Progenitor cell of endocrine pancreas (in vitro differentiated cells): ENCODE data around the gene PRG2. TPM values are rescaled to one million over a fixed set of nuclear protein-coding genes. Genes with fewer than 3 reads are reported as not detected.

Source experiments
- DNase-seq: peaks from one replicate; pipeline ENCODE4 v3.0.0; 2021; ENCODE audit warnings: low spot score; ENCODE audit not compliant: unreplicated experiment
- H3K27ac Mint-ChIP-seq: 2 replicates; pipeline ENCODE4 v1.8.0; 2021; ENCODE audit warnings: mild to moderate bottlenecking, moderate library complexity, mixed read lengths
- H3K27me3 Mint-ChIP-seq: 2 replicates; pipeline ENCODE4 v1.8.0; 2021; ENCODE audit warnings: mixed read lengths
- H3K36me3 Mint-ChIP-seq: 2 replicates; pipeline ENCODE4 v1.8.0; 2022; ENCODE audit warnings: mixed read lengths; ENCODE audit not compliant: insufficient read depth
- H3K4me1 Mint-ChIP-seq: 2 replicates; pipeline ENCODE4 v1.8.0; 2021; ENCODE audit warnings: low read depth, mixed read lengths
- H3K4me3 Mint-ChIP-seq: 2 replicates; pipeline ENCODE4 v1.8.0; 2021; ENCODE audit warnings: low read depth, mild to moderate bottlenecking, moderate library complexity, mixed read lengths
- H3K9me3 Mint-ChIP-seq: 2 replicates; pipeline ENCODE4 v1.8.0; 2021; ENCODE audit warnings: low read depth, mixed read lengths
- total RNA-seq: library from RNA; stranded (reverse); gene quantifications from 2 replicates; pipeline ENCODE4 v1.2.1, GENCODE V29; 2021
- TF ChIP-seq, protein P1 (sequence below): fragments of 200-600 bp; sonication (generic); IDR thresholded peaks from one replicate; pipeline ENCODE4 v1.5.0; 2021; ENCODE audit warnings: antibody characterized with exemption, mild to moderate bottlenecking; ENCODE audit not compliant: unreplicated experiment

Gene PRG2
- total RNA-seq, 1 donor from 2014 or later = not detected

- Mint-ChIP-seq H3K36me3 (no peaks in the 10 kb centered on the region), H3K9me3 (peaks cover 4% of the 10 kb centered on the region), H3K27me3 (peaks cover 7% of the 10 kb centered on the region), H3K27ac (no peak overlapping the region), H3K4me3 (no peak overlapping the region), H3K4me1 (peaks cover 2% of the 10 kb centered on the region)
- DNase-seq = no peak
- TF ChIP-seq, protein P1, sequence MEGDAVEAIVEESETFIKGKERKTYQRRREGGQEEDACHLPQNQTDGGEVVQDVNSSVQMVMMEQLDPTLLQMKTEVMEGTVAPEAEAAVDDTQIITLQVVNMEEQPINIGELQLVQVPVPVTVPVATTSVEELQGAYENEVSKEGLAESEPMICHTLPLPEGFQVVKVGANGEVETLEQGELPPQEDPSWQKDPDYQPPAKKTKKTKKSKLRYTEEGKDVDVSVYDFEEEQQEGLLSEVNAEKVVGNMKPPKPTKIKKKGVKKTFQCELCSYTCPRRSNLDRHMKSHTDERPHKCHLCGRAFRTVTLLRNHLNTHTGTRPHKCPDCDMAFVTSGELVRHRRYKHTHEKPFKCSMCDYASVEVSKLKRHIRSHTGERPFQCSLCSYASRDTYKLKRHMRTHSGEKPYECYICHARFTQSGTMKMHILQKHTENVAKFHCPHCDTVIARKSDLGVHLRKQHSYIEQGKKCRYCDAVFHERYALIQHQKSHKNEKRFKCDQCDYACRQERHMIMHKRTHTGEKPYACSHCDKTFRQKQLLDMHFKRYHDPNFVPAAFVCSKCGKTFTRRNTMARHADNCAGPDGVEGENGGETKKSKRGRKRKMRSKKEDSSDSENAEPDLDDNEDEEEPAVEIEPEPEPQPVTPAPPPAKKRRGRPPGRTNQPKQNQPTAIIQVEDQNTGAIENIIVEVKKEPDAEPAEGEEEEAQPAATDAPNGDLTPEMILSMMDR = no peak
Measured at GRCh38 chr11:57353036-57353435, 37.4 kb downstream of the PRG2 start.

- peak; percentile 71 for DNase-seq
- H3K4me3 Mint-ChIP-seq = no peak overlapping the region
- H3K36me3 Mint-ChIP-seq = no peaks in the 10 kb centered on the region
- peaks cover 8% of the 10 kb centered on the region for H3K4me1 Mint-ChIP-seq
- peaks cover 4% of the 10 kb centered on the region for H3K27me3 Mint-ChIP-seq
- TF ChIP-seq, protein P1 = peak; percentile 93
- no peak overlapping the region for H3K27ac Mint-ChIP-seq
- peaks cover 4% of the 10 kb centered on the region for H3K9me3 Mint-ChIP-seq
Measured at GRCh38 chr11:57349491-57350274, 40.8 kb downstream of the PRG2 start.

- Mint-ChIP-seq H3K27ac (peak overlapping the region; percentile 3), H3K9me3 (peaks cover 4% of the 10 kb centered on the region), H3K36me3 (no peaks in the 10 kb centered on the region), H3K4me3 (no peak overlapping the region), H3K4me1 (peaks cover 8% of the 10 kb centered on the region), H3K27me3 (peaks cover 4% of the 10 kb centered on the region)
- no peak for DNase-seq
- TF ChIP-seq, protein P1 = no peak
Measured at GRCh38 chr11:57348636-57349313, 41.7 kb downstream of the PRG2 start.

- H3K4me3 Mint-ChIP-seq = no peak overlapping the region
Measured at GRCh38 chr11:57348052-57348451, 42.4 kb downstream of the PRG2 start.

DNA sequence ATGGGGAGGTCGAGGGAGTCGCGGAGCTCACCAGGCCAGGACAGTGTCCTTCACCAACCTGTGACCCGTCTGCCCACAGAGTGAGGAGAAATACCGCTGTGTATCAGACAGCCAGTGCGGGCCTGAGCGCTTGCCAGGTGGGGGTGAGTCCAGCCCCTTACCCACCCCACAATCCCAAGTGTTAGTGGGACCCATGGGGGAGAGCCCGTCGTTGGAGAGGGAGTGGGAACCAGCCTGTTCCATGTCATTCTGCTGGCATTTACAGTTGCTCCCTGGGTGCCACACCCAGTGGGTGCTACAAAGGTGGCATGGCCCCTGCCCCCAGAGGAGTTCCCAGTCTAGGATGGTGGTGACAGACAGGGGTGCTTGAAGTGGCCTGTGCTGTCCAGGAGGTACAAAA is 43.1 kb downstream of the PRG2 start:
- Mint-ChIP-seq H3K27ac (no peak overlapping the region), H3K4me1 (peaks cover 6% of the 10 kb centered on the region), H3K4me3 (no peak overlapping the region), H3K27me3 (peaks cover 4% of the 10 kb centered on the region), H3K36me3 (no peaks in the 10 kb centered on the region), H3K9me3 (peaks cover 4% of the 10 kb centered on the region)
- TF ChIP-seq, protein P1 = no peak
- DNase-seq = no peak

More at GRCh38 chr11:57348052-57348451, 42.4 kb downstream of the PRG2 start:
- TF ChIP-seq, protein P1 = no peak
- no peak for DNase-seq
- Mint-ChIP-seq H3K4me1 (peaks cover 6% of the 10 kb centered on the region), H3K27me3 (peaks cover 4% of the 10 kb centered on the region), H3K27ac (no peak overlapping the region), H3K9me3 (peaks cover 4% of the 10 kb centered on the region), H3K36me3 (no peaks in the 10 kb centered on the region)
